HG03280 (cell line): ENCODE data around the gene AAGAB.
A peak's percentile ranks its signal among the peaks of the same experiment; 100 is the strongest.

Source experiments
- ATAC-seq: cut with Tn5 transposase; IDR thresholded peaks from one replicate; pipeline ENCODE4 v1.9.1; 2021; ENCODE audit warnings: mild to moderate bottlenecking, moderate library complexity; ENCODE audit not compliant: unreplicated experiment

Gene AAGAB

GRCh38 chr15:67212684-67213367 is 41.6 kb downstream of the AAGAB start:
- no peak for ATAC-seq

- ATAC-seq: no peak
These were observed 43.8 kb downstream of the AAGAB start for GRCh38 chr15:67210555-67211168.

- no peak for ATAC-seq
These were observed 46.1 kb downstream of the AAGAB start for GRCh38 chr15:67208396-67208795.

- no peak for ATAC-seq
These were observed 46.8 kb downstream of the AAGAB start for GRCh38 chr15:67207555-67208207.

GRCh38 chr15:67202991-67203390 is 51.5 kb downstream of the AAGAB start:
- ATAC-seq: no peak

GRCh38 chr15:67202091-67202490 is 52.4 kb downstream of the AAGAB start:
- ATAC-seq: no peak

- ATAC-seq: no peak
These were observed 53.3 kb downstream of the AAGAB start for GRCh38 chr15:67201136-67201535.

- ATAC-seq: no peak
These were observed 54.3 kb downstream of the AAGAB start for GRCh38 chr15:67199881-67200763.

GRCh38 chr15:67199391-67199790 is 55.1 kb downstream of the AAGAB start:
- no peak for ATAC-seq

- peak; percentile 74 for ATAC-seq
These were observed 56.2 kb downstream of the AAGAB start for GRCh38 chr15:67198157-67198754.

GRCh38 chr15:67197364-67197695 is 57.1 kb downstream of the AAGAB start:
- no peak for ATAC-seq

- ATAC-seq: no peak
These were observed 57.6 kb downstream of the AAGAB start for GRCh38 chr15:67196672-67197363.

- ATAC-seq: no peak
These were observed 58.2 kb downstream of the AAGAB start for GRCh38 chr15:67196222-67196621.

- no peak for ATAC-seq
These were observed 59.2 kb downstream of the AAGAB start for GRCh38 chr15:67195305-67195704.

GRCh38 chr15:67194171-67195114 is 60.0 kb downstream of the AAGAB start:
- no peak for ATAC-seq

- no peak for ATAC-seq
These were observed 61.1 kb downstream of the AAGAB start for GRCh38 chr15:67193223-67193990.

GRCh38 chr15:67192185-67192820 is 62.2 kb downstream of the AAGAB start:
- ATAC-seq: no peak

- no peak for ATAC-seq
These were observed 63.6 kb downstream of the AAGAB start for GRCh38 chr15:67190813-67191212.
